Neural cell (in vitro differentiated cells): ENCODE results near the gene KSR2. TPM values are rescaled to one million over a fixed set of nuclear protein-coding genes. Genes with fewer than 3 reads are reported as not detected.
"Not testable (repeated sequence)": the region's sequence is repeated elsewhere in the genome, so short reads cannot be mapped to it uniquely, and the experiment has no call there.

Experiments
- H2AFZ ChIP-seq: fragments of 200-600, 300-800 bp; sonication (generic), shearing (Covaris generic); 2 replicates; pipeline ENCODE4 v1.6.0; 2014; ENCODE audit warnings: low read depth, mild to moderate bottlenecking, antibody characterized with exemption, low read length, moderate library complexity
- H3F3A ChIP-seq: fragments of 200-600 bp; shearing (Covaris generic); 2 replicates; pipeline ENCODE4 v1.6.1; 2016; ENCODE audit warnings: mild to moderate bottlenecking, moderate library complexity, mixed read lengths, antibody characterized with exemption, low read length; ENCODE audit not compliant: insufficient read depth, poor library complexity, severe bottlenecking
- H3K27ac ChIP-seq: fragments of 200-600, 300-800 bp; sonication (generic), shearing (Covaris generic); 2 replicates; pipeline ENCODE4 v1.5.1; 2014; ENCODE audit warnings: mild to moderate bottlenecking, low read length, moderate library complexity
- H3K27me3 ChIP-seq: fragments of 300-800, 200-600 bp; sonication (generic), shearing (Covaris generic); 2 replicates; pipeline ENCODE4 v1.6.0; 2014; ENCODE audit warnings: mild to moderate bottlenecking, low read depth, low read length, moderate library complexity; ENCODE audit not compliant: insufficient read depth
- H3K36me3 ChIP-seq: fragments of 300-800, 200-600 bp; sonication (generic), shearing (Covaris generic); 2 replicates; pipeline ENCODE4 v1.5.1; 2014; ENCODE audit warnings: mild to moderate bottlenecking, antibody characterized with exemption, low read length, moderate library complexity; ENCODE audit not compliant: insufficient read depth
- H3K4me2 ChIP-seq: fragments of 300-800, 200-600 bp; sonication (generic), shearing (Covaris generic); 2 replicates; pipeline ENCODE4 v1.6.0; 2014; ENCODE audit warnings: mild to moderate bottlenecking, low read length
- H3K4me3 ChIP-seq: fragments of 300-800, 200-600 bp; sonication (generic), shearing (Covaris generic); 2 replicates; pipeline ENCODE4 v1.5.1; 2014; ENCODE audit warnings: mild to moderate bottlenecking, low read length, moderate library complexity
- H3K79me2 ChIP-seq: fragments of 200-600 bp; shearing (Covaris generic); replicated peaks from 2 replicates; pipeline ENCODE4 v1.6.0; 2014; ENCODE audit warnings: mild to moderate bottlenecking, low read length, moderate library complexity; ENCODE audit not compliant: insufficient read depth
- H3K9ac ChIP-seq: fragments of 300-800, 200-600 bp; sonication (generic), shearing (Covaris generic); 2 replicates; pipeline ENCODE4 v1.6.1; 2016; ENCODE audit warnings: mild to moderate bottlenecking, low read length, mixed read lengths
- H3K9me2 ChIP-seq: fragments of 200-600 bp; shearing (Covaris generic); 2 replicates; pipeline ENCODE4 v1.6.1; 2016; ENCODE audit warnings: mild to moderate bottlenecking, low read length, mixed read lengths; ENCODE audit not compliant: insufficient read depth
- H3K9me3 ChIP-seq: fragments of 200-600, 300-800 bp; sonication (generic), shearing (Covaris generic); 2 replicates; pipeline ENCODE4 v1.6.1; 2016; ENCODE audit warnings: mild to moderate bottlenecking, mixed run types, low read length, moderate library complexity, mixed read lengths
- H4K20me1 ChIP-seq: fragments of 200-600 bp; shearing (Covaris generic); 2 replicates; pipeline ENCODE4 v1.6.1; 2016; ENCODE audit warnings: mild to moderate bottlenecking, mixed run types; ENCODE audit not compliant: insufficient read depth
- EP300 ChIP-seq: fragments of 450-650 bp; conservative IDR thresholded peaks from 2 replicates; pipeline ENCODE4 v1.6.1; 2014; ENCODE audit warnings: antibody characterized with exemption, mild to moderate bottlenecking, moderate library complexity; ENCODE audit not compliant: poor library complexity, severe bottlenecking
- EZH2 ChIP-seq: fragments of 200-600, 300-800 bp; shearing (Covaris generic), sonication (generic); IDR thresholded peaks from 2 replicates; pipeline ENCODE4 v1.6.1; 2014; ENCODE audit warnings: antibody characterized with exemption, low read length, borderline replicate concordance, mild to moderate bottlenecking; ENCODE audit not compliant: insufficient read depth, poor library complexity, severe bottlenecking
- MXI1 ChIP-seq: fragments of 450-650 bp; conservative IDR thresholded peaks from 2 replicates; pipeline ENCODE4 v1.6.1; 2014; ENCODE audit warnings: antibody characterized with exemption, mild to moderate bottlenecking; ENCODE audit not compliant: poor library complexity, severe bottlenecking
- POLR2AphosphoS5 ChIP-seq: IDR thresholded peaks from 2 replicates; pipeline ENCODE4 v1.6.1; 2012
- RAD21 ChIP-seq: fragments of 450-650 bp; conservative IDR thresholded peaks from 2 replicates; pipeline ENCODE4 v1.6.1; 2014; ENCODE audit warnings: antibody characterized with exemption, mild to moderate bottlenecking, moderate library complexity
- SMC3 ChIP-seq: fragments of 450-650 bp; conservative IDR thresholded peaks from 2 replicates; pipeline ENCODE4 v1.6.1; 2014; ENCODE audit warnings: antibody characterized with exemption, mild to moderate bottlenecking, moderate library complexity; ENCODE audit not compliant: poor library complexity
- TAF1 ChIP-seq: IDR thresholded peaks from 2 replicates; pipeline ENCODE4 v1.6.1; 2012; ENCODE audit warnings: low read depth
- polyA plus RNA-seq: library from polyadenylated mRNA; depleted of rRNA; stranded (reverse); fragments of >200 nt; gene quantifications from 2 replicates; pipeline ENCODE4 v1.2.3, GENCODE V29; 2014
- TF ChIP-seq, protein P1 (sequence below): fragments of 450-650 bp; IDR thresholded peaks from 2 replicates; pipeline ENCODE4 v1.5.1; 2014; ENCODE audit warnings: antibody characterized with exemption, mild to moderate bottlenecking, moderate library complexity; ENCODE audit not compliant: poor library complexity, severe bottlenecking
- TF ChIP-seq, protein P2 (sequence below): IDR thresholded peaks from 2 replicates; pipeline ENCODE4 v1.6.1; 2012; ENCODE audit warnings: borderline replicate concordance

Gene KSR2
- polyA plus RNA-seq, 1 donor from 2014 or later = 3.0 TPM

DNA sequence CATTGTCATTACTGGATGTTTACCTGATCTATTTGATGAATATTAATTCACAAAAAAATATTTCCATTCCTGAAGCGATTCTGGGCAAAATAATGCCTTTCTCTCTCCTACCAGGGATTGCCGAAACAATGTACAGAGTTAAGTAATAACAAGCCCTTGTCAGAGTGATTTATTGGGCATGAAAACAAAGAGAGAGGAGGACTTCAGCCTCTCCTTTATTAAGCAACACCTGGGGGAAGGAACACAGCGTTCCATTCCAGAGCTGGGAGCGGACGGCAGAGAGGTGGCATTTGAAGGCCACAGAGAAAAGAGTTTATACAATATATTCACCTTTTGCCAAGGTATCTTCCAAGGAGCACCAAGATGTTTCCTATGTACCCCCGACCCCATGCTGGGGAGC is 165.8 kb downstream of the KSR2 start:
- Histone ChIP-seq H3K27ac (no peak overlapping the region), H2AFZ (no peak overlapping the region), H3K9me3 (no peaks in the 10 kb centered on the region), H3K36me3 (no peaks in the 10 kb centered on the region), H3K4me2 (no peak overlapping the region), H3K9ac (no peak overlapping the region), H3F3A (no peaks in the 10 kb centered on the region), H3K9me2 (no peaks in the 10 kb centered on the region), H3K79me2 (no peaks in the 10 kb centered on the region), H4K20me1 (no peaks in the 10 kb centered on the region), H3K4me3 (no peak overlapping the region), H3K27me3 (no peaks in the 10 kb centered on the region)
- no peak for TF ChIP-seq EP300
- TF ChIP-seq RAD21 = no peak

DNA sequence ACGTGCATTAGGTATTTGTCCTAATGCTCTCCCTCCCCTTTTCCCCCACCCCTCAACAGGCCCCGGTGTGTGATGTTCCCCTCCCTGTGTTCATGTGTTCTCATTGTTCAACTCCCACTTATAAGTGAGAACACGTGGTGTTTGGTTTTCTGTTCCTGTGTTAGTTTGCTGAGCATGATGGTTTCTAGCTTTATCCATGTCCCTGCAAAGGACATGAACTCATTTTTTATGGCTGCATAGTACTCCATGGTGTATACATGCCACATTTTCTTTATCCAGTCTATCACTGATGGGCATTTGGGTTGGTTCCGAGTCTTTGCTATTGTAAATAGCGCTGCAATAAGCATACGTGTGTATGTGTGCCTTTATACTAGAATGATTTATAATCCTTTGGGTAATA is 168.1 kb downstream of the KSR2 start:
- not testable (repeated sequence) for H4K20me1 ChIP-seq, H3K27ac ChIP-seq, H3K9me3 ChIP-seq, H3K27me3 ChIP-seq, H3K79me2 ChIP-seq, H3K4me2 ChIP-seq, H3K36me3 ChIP-seq, H2AFZ ChIP-seq, H3F3A ChIP-seq, H3K9me2 ChIP-seq, H3K4me3 ChIP-seq, H3K9ac ChIP-seq

DNA sequence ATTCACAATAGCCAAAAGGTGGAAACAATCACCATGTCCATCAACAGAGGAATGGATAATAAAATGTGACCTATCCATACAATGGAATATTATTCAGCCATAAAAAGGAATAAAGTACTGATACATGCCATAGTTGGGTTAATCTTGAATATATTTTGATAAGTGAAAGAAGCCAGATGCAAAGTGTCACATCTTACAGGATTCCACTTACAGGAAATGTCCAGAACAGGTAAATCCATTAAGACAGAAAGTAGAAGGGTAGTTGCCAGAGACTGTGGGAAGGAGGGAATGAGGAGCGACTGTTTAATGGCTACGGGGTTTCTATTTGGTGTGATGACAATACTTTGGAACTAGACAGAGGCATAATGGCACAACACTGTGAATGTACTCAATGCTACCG is 171.6 kb downstream of the KSR2 start:
- TF ChIP-seq EZH2 = no peak
- TF ChIP-seq, protein P1, sequence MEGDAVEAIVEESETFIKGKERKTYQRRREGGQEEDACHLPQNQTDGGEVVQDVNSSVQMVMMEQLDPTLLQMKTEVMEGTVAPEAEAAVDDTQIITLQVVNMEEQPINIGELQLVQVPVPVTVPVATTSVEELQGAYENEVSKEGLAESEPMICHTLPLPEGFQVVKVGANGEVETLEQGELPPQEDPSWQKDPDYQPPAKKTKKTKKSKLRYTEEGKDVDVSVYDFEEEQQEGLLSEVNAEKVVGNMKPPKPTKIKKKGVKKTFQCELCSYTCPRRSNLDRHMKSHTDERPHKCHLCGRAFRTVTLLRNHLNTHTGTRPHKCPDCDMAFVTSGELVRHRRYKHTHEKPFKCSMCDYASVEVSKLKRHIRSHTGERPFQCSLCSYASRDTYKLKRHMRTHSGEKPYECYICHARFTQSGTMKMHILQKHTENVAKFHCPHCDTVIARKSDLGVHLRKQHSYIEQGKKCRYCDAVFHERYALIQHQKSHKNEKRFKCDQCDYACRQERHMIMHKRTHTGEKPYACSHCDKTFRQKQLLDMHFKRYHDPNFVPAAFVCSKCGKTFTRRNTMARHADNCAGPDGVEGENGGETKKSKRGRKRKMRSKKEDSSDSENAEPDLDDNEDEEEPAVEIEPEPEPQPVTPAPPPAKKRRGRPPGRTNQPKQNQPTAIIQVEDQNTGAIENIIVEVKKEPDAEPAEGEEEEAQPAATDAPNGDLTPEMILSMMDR = no peak
- TF ChIP-seq EP300 = no peak
- TF ChIP-seq POLR2AphosphoS5 = no peak
- TF ChIP-seq SMC3 = no peak
- TF ChIP-seq MXI1 = no peak
- no peak for TF ChIP-seq RAD21
- TF ChIP-seq TAF1 = no peak
- TF ChIP-seq, protein P2, sequence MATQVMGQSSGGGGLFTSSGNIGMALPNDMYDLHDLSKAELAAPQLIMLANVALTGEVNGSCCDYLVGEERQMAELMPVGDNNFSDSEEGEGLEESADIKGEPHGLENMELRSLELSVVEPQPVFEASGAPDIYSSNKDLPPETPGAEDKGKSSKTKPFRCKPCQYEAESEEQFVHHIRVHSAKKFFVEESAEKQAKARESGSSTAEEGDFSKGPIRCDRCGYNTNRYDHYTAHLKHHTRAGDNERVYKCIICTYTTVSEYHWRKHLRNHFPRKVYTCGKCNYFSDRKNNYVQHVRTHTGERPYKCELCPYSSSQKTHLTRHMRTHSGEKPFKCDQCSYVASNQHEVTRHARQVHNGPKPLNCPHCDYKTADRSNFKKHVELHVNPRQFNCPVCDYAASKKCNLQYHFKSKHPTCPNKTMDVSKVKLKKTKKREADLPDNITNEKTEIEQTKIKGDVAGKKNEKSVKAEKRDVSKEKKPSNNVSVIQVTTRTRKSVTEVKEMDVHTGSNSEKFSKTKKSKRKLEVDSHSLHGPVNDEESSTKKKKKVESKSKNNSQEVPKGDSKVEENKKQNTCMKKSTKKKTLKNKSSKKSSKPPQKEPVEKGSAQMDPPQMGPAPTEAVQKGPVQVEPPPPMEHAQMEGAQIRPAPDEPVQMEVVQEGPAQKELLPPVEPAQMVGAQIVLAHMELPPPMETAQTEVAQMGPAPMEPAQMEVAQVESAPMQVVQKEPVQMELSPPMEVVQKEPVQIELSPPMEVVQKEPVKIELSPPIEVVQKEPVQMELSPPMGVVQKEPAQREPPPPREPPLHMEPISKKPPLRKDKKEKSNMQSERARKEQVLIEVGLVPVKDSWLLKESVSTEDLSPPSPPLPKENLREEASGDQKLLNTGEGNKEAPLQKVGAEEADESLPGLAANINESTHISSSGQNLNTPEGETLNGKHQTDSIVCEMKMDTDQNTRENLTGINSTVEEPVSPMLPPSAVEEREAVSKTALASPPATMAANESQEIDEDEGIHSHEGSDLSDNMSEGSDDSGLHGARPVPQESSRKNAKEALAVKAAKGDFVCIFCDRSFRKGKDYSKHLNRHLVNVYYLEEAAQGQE = no peak
- H3K36me3 ChIP-seq = no peaks in the 10 kb centered on the region
- H4K20me1 ChIP-seq = no peaks in the 10 kb centered on the region
- H2AFZ ChIP-seq = no peak overlapping the region
- H3K9ac ChIP-seq = no peak overlapping the region
- no peaks in the 10 kb centered on the region for H3K27me3 ChIP-seq
- H3F3A ChIP-seq = no peaks in the 10 kb centered on the region
- no peaks in the 10 kb centered on the region for H3K9me2 ChIP-seq
- no peak overlapping the region for H3K4me2 ChIP-seq
- no peaks in the 10 kb centered on the region for H3K79me2 ChIP-seq
- no peaks in the 10 kb centered on the region for H3K9me3 ChIP-seq
- H3K4me3 ChIP-seq = no peak overlapping the region
- H3K27ac ChIP-seq = no peak overlapping the region
